Measurements from ENCODE around the gene SHROOM4. TPM values are rescaled to one million over a fixed set of nuclear protein-coding genes. Genes with fewer than 3 reads are reported as not detected.

The SHROOM4 gene
- total and polyA plus RNA-seq, 2 donors (not counting 1 experiment from before 2014, with no cell fraction given) = not detected

- no peak overlapping the region for H3K27ac ChIP-seq (ENCODE audit: low read length in 2 of 2)
- H3K4me1 ChIP-seq (ENCODE audit: control insufficient read depth in 2 of 2, insufficient read depth in 2 of 2, low read length in 2 of 2) = no peaks in the 10 kb centered on the region
- Mint-ChIP-seq H3K9me3 (ENCODE audit: insufficient read depth) (no peaks in the 10 kb centered on the region), H3K27ac (no peak overlapping the region), H3K4me3 (no peak overlapping the region), H3K4me1 (no peaks in the 10 kb centered on the region), H3K27me3 (no peaks in the 10 kb centered on the region)
- ChIA-PET POLR2A (no interaction called here), CTCF (no interaction called here)
- intact Hi-C loops (cut with micrococcal nuclease) = no loop called here
- WGBS (ENCODE audit: insufficient coverage) = no CpG with 5 or more reads among the region's 2 CpGs
- H3K9me3 ChIP-seq (ENCODE audit: control extremely low read depth in 1 of 3, control insufficient read depth in 2 of 3, insufficient read depth in 1 of 3, low read length in 2 of 3) = no peaks in the 10 kb centered on the region
- no peaks in the 10 kb centered on the region for H4K20me1 ChIP-seq (ENCODE audit: control insufficient read depth, insufficient read depth, low read length, poor library complexity, severe bottlenecking)
- DNase-seq (no peak), ATAC-seq (ENCODE audit: low read depth) (no peak)
- no peak for TF ChIP-seq EZH2 (IDR thresholded peaks at IDR 0.05; ENCODE audit: borderline replicate concordance, insufficient read depth, low read depth, low read length, poor library complexity, severe bottlenecking)
- TF ChIP-seq, protein P1, sequence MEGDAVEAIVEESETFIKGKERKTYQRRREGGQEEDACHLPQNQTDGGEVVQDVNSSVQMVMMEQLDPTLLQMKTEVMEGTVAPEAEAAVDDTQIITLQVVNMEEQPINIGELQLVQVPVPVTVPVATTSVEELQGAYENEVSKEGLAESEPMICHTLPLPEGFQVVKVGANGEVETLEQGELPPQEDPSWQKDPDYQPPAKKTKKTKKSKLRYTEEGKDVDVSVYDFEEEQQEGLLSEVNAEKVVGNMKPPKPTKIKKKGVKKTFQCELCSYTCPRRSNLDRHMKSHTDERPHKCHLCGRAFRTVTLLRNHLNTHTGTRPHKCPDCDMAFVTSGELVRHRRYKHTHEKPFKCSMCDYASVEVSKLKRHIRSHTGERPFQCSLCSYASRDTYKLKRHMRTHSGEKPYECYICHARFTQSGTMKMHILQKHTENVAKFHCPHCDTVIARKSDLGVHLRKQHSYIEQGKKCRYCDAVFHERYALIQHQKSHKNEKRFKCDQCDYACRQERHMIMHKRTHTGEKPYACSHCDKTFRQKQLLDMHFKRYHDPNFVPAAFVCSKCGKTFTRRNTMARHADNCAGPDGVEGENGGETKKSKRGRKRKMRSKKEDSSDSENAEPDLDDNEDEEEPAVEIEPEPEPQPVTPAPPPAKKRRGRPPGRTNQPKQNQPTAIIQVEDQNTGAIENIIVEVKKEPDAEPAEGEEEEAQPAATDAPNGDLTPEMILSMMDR (IDR thresholded peaks at IDR 0.05) = no peak
- H3K9ac ChIP-seq (ENCODE audit: low read length) = no peak overlapping the region
- H3K36me3 ChIP-seq (replicated peaks in 1 of 2; ENCODE audit: control extremely low read depth in 1 of 2, control insufficient read depth in 1 of 2, extremely low read depth in 1 of 2, insufficient read depth in 2 of 2, low read length in 1 of 2) = no peaks in the 10 kb centered on the region
- H3K27me3 ChIP-seq (replicated peaks in 1 of 4; ENCODE audit: control extremely low read depth in 1 of 4, control insufficient read depth in 3 of 4, insufficient read depth in 4 of 4, low read length in 3 of 4) = peaks cover 0 to 2% (median 0%) of the 10 kb centered on the region in 4 experiments
- H3K4me3 ChIP-seq (ENCODE audit: control extremely low read depth in 1 of 5, extremely low read depth in 1 of 5, insufficient read depth in 1 of 5, low read depth in 2 of 5, low read length in 4 of 5) = no peak overlapping the region
- no peak overlapping the region for H3K4me2 ChIP-seq (replicated peaks; ENCODE audit: low read depth, low read length, poor library complexity, severe bottlenecking)
- H3K79me2 ChIP-seq (ENCODE audit: control insufficient read depth, insufficient read depth, low read length) = no peaks in the 10 kb centered on the region
- H2AFZ ChIP-seq (ENCODE audit: insufficient read depth, low read depth, low read length, poor library complexity, severe bottlenecking) = no peak overlapping the region
These were observed 37.7 kb downstream of the SHROOM4 start for GRCh38 chrX:50776248-50776647.

DNA sequence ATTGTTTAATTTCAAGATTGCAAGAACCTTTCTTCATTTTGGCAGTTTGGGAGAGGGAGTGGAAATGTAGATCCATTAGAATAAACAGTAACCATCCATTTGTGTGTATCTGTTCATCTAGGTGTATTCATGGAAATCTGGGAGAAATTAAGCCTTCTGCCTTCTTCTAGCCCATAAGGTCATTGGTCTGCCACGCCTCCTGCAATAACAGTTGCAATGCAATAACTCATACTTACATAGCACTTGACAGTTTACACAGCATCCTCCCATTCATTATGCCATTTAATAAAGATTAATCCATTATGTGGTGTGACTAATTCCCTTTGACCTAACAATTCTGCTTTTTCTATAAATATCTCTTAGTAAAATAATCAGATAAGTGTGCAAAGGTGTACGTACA is 42.6 kb downstream of the SHROOM4 start:
- Histone ChIP-seq H3K27me3 (replicated peaks in 1 of 4; ENCODE audit: control extremely low read depth in 1 of 4, control insufficient read depth in 3 of 4, insufficient read depth in 4 of 4, low read length in 3 of 4) (no peaks in the 10 kb centered on the region), H3K36me3 (replicated peaks in 1 of 2; ENCODE audit: control extremely low read depth in 1 of 2, control insufficient read depth in 1 of 2, extremely low read depth in 1 of 2, insufficient read depth in 2 of 2, low read length in 1 of 2) (no peaks in the 10 kb centered on the region), H3K79me2 (ENCODE audit: control insufficient read depth, insufficient read depth, low read length) (no peaks in the 10 kb centered on the region), H3K4me2 (replicated peaks; ENCODE audit: low read depth, low read length, poor library complexity, severe bottlenecking) (no peak overlapping the region), H3K4me1 (ENCODE audit: control insufficient read depth in 2 of 2, insufficient read depth in 2 of 2, low read length in 2 of 2) (no peaks in the 10 kb centered on the region), H2AFZ (ENCODE audit: insufficient read depth, low read depth, low read length, poor library complexity, severe bottlenecking) (no peak overlapping the region), H4K20me1 (ENCODE audit: control insufficient read depth, insufficient read depth, low read length, poor library complexity, severe bottlenecking) (no peaks in the 10 kb centered on the region), H3K9me3 (ENCODE audit: control extremely low read depth in 1 of 3, control insufficient read depth in 2 of 3, insufficient read depth in 1 of 3, low read length in 2 of 3) (no peaks in the 10 kb centered on the region), H3K9ac (ENCODE audit: low read length) (no peak overlapping the region), H3K4me3 (ENCODE audit: control extremely low read depth in 1 of 5, extremely low read depth in 1 of 5, insufficient read depth in 1 of 5, low read depth in 2 of 5, low read length in 4 of 5) (no peak overlapping the region), H3K27ac (ENCODE audit: low read length in 2 of 2) (no peak overlapping the region)
- no peak for DNase-seq
- no peak for TF ChIP-seq EZH2 (IDR thresholded peaks at IDR 0.05; ENCODE audit: borderline replicate concordance, insufficient read depth, low read depth, low read length, poor library complexity, severe bottlenecking)
- TF ChIP-seq, protein P1 (IDR thresholded peaks at IDR 0.05) = no peak
- intact Hi-C loops (cut with micrococcal nuclease) = no loop called here
- ChIA-PET POLR2A (no interaction called here), CTCF (no interaction called here)
- no peak overlapping the region for H3K4me3 Mint-ChIP-seq
- H3K9me3 Mint-ChIP-seq (ENCODE audit: insufficient read depth) = no peaks in the 10 kb centered on the region
- H3K4me1 Mint-ChIP-seq = no peaks in the 10 kb centered on the region
- ATAC-seq (ENCODE audit: low read depth) = no peak
- no peak overlapping the region for H3K27ac Mint-ChIP-seq
- H3K27me3 Mint-ChIP-seq = no peaks in the 10 kb centered on the region
- no CpG with 5 or more reads among the region's 2 CpGs for whole genome bisulfite sequencing (ENCODE audit: insufficient coverage)
